Stimulated activated CD8-positive, alpha-beta memory T cell treated with anti-CD3 and anti-CD28 coated beads, Interleukin-7, amount 100 ng/mL, for 48 hours (primary cell): ENCODE data around the gene MACROH2A2.
"Not testable (repeated sequence)": the region's sequence is repeated elsewhere in the genome, so short reads cannot be mapped to it uniquely, and the experiment has no call there.

Experiments
- DNase-seq, 2 donors: peaks; one replicate each; pipeline ENCODE4 v3.0.0-alpha.2; 2020; ENCODE audit warnings: low read depth in 1 of 2; ENCODE audit errors: extremely low read depth in 1 of 2

The MACROH2A2 gene

GRCh38 chr10:70147259-70147625 lies 94.6 kb downstream of the MACROH2A2 start:
- DNase-seq: no peak

- DNase-seq: no peak
Observed at GRCh38 chr10:70148516-70148915, 95.9 kb downstream of the MACROH2A2 start.

DNA sequence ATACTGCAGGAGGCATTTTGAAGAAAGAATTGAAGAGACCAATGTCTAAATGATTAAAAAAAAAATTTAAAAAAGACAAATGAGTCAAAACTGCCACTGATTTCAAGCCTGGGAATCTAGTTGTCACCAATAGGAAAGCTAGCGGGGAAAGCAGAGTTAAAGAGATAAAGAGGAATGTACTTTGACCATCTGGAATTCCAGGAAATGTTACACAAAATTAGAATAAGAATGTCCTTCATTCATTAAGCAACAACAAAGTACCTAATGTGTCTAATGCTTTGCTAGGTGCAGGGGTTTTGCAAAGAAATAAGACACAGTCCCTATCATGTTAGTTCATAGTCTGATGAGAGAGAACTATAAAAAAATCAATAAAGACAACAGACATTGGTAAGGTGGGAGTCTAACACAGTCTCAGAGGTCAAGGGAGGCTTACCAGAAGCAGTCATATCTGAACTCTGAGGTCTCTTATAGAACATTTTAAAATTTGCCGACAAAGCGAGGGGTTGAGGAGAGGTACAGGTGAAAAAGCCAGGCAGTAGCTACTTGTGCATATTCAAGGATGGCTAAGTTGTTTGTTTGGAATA lies 102.7 kb downstream of the MACROH2A2 start:
- no peak for DNase-seq

- no peak for DNase-seq
Observed at GRCh38 chr10:70158113-70158512, 105.5 kb downstream of the MACROH2A2 start.

GRCh38 chr10:70159366-70159765 lies 106.7 kb downstream of the MACROH2A2 start:
- DNase-seq: not testable (repeated sequence)

DNA sequence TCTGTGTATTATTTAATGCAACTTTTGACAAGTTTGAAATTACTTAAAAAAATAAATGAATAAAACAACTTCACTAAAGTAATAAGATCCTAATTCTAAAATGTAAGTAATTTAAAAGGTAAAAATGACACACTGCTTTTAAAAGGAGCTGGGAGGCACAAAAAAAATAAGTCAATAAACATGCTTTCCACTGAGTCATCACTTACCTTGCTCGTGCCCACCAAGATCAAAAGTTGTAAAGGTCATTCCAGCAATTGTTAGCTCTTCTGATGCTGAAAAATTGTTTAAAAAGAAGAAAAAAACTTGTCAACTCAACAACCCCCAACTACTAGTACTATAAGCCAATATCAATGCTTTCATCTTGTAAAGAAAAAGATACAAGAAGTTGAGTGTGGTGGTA lies 108.2 kb downstream of the MACROH2A2 start:
- DNase-seq: no peak
